HEK293 (cell line): Measurements from ENCODE around the gene SLC38A10.
A peak's percentile ranks its signal among the peaks of the same experiment; 100 is the strongest.

ENCODE experiments used
- GFI1B ChIP-seq: fragments of 450-650 bp; formaldehyde crosslinking; IDR thresholded peaks from 2 replicates; pipeline ENCODE4 v1.5.1; 2016; ENCODE audit warnings: missing biosample characterization, missing genetic modification characterization
- GLI4 ChIP-seq: fragments of 450-650 bp; formaldehyde crosslinking; IDR thresholded peaks from 2 replicates; pipeline ENCODE4 v1.5.1; 2016; ENCODE audit warnings: missing biosample characterization, missing genetic modification characterization
- IKZF3 ChIP-seq: fragments of 450-650 bp; IDR thresholded peaks from 2 replicates; pipeline ENCODE4 v1.5.0; 2018; ENCODE audit warnings: missing biosample characterization, mild to moderate bottlenecking, missing genetic modification characterization, moderate library complexity
- KLF1 ChIP-seq: fragments of 450-650 bp; formaldehyde crosslinking; IDR thresholded peaks from 2 replicates; pipeline ENCODE4 v1.5.1; 2016; ENCODE audit warnings: missing biosample characterization, missing genetic modification characterization
- KLF7 ChIP-seq: fragments of 450-650 bp; formaldehyde crosslinking; IDR thresholded peaks from 2 replicates; pipeline ENCODE4 v1.5.1; 2016; ENCODE audit warnings: missing biosample characterization, missing genetic modification characterization, borderline replicate concordance
- MEIS1 ChIP-seq: sonication (generic); formaldehyde crosslinking; IDR thresholded peaks from 2 replicates; pipeline ENCODE4 v1.8.1; 2022; ENCODE audit warnings: missing genetic modification reagents, mild to moderate bottlenecking, borderline replicate concordance
- SCRT1 ChIP-seq: fragments of 450-650 bp; formaldehyde crosslinking; IDR thresholded peaks from 2 replicates; pipeline ENCODE4 v1.5.1; 2016; ENCODE audit warnings: missing biosample characterization, missing genetic modification characterization, borderline replicate concordance
- TCF7L2 ChIP-seq: IDR thresholded peaks from 2 replicates; pipeline ENCODE4 v1.6.1; 2011; ENCODE audit warnings: low read depth, mild to moderate bottlenecking, inconsistent platforms, low read length, moderate library complexity, borderline replicate concordance
- ZNF10 ChIP-seq: fragments of 450-650 bp; formaldehyde crosslinking; IDR thresholded peaks from 2 replicates; pipeline ENCODE4 v1.5.1; 2017; ENCODE audit warnings: missing biosample characterization, missing genetic modification characterization
- ZNF121 ChIP-seq: fragments of 450-650 bp; formaldehyde crosslinking; IDR thresholded peaks from 2 replicates; pipeline ENCODE4 v1.5.1; 2016; ENCODE audit warnings: missing biosample characterization, missing genetic modification characterization
- ZNF2 ChIP-seq: fragments of 450-650 bp; formaldehyde crosslinking; IDR thresholded peaks from 2 replicates; pipeline ENCODE4 v1.5.1; 2016; ENCODE audit warnings: missing biosample characterization, missing genetic modification characterization
- ZNF24 ChIP-seq: fragments of 450-650 bp; formaldehyde crosslinking; IDR thresholded peaks from 2 replicates; pipeline ENCODE4 v1.5.1; 2016; ENCODE audit warnings: missing biosample characterization, missing genetic modification characterization
- ZNF335 ChIP-seq: fragments of 450-650 bp; formaldehyde crosslinking; conservative IDR thresholded peaks from 2 replicates; pipeline ENCODE4 v1.5.1; 2016; ENCODE audit warnings: missing biosample characterization, missing genetic modification characterization
- ZNF354C ChIP-seq: fragments of 450-650 bp; formaldehyde crosslinking; IDR thresholded peaks from 2 replicates; pipeline ENCODE4 v1.5.1; 2016; ENCODE audit warnings: missing biosample characterization, missing genetic modification characterization, low read depth, borderline replicate concordance
- ZNF514 ChIP-seq: fragments of 450-650 bp; formaldehyde crosslinking; IDR thresholded peaks from 2 replicates; pipeline ENCODE4 v1.5.1; 2016; ENCODE audit warnings: missing biosample characterization, missing genetic modification characterization
- ZNF654 ChIP-seq: fragments of 450-650 bp; formaldehyde crosslinking; IDR thresholded peaks from 2 replicates; pipeline ENCODE4 v1.5.1; 2016; ENCODE audit warnings: low read depth, missing biosample characterization, missing genetic modification characterization
- ZNF747 ChIP-seq: fragments of 450-650 bp; formaldehyde crosslinking; IDR thresholded peaks from 2 replicates; pipeline ENCODE4 v1.5.1; 2016; ENCODE audit warnings: missing biosample characterization, missing genetic modification characterization
- ZNF791 ChIP-seq: fragments of 450-650 bp; formaldehyde crosslinking; IDR thresholded peaks from 2 replicates; pipeline ENCODE4 v1.5.1; 2016; ENCODE audit warnings: missing biosample characterization, missing genetic modification characterization
- TF ChIP-seq, protein P1 (sequence below): fragments of 450-650 bp; formaldehyde crosslinking; IDR thresholded peaks from 2 replicates; pipeline ENCODE4 v1.5.1; 2016; ENCODE audit warnings: missing biosample characterization, missing genetic modification characterization, low read depth
- TF ChIP-seq, protein P2 (sequence below): fragments of 450-650 bp; IDR thresholded peaks from 2 replicates; pipeline ENCODE4 v1.5.1; 2018; ENCODE audit warnings: missing biosample characterization, missing genetic modification characterization
- TF ChIP-seq, protein P3 (sequence below): fragments of 450-650 bp; formaldehyde crosslinking; IDR thresholded peaks from 2 replicates; pipeline ENCODE4 v1.5.1; 2016; ENCODE audit warnings: missing biosample characterization, missing genetic modification characterization
- TF ChIP-seq, protein P4 (sequence below): fragments of 450-650 bp; formaldehyde crosslinking; IDR thresholded peaks from 2 replicates; pipeline ENCODE4 v1.5.1; 2016; ENCODE audit warnings: missing biosample characterization, missing genetic modification characterization
- TF ChIP-seq, protein P5 (sequence below): fragments of 450-650 bp; formaldehyde crosslinking; conservative IDR thresholded peaks from 2 replicates; pipeline ENCODE4 v1.5.1; 2016; ENCODE audit warnings: low read depth, missing biosample characterization, missing genetic modification characterization
- TF ChIP-seq, protein P6 (sequence below): fragments of 450-650 bp; formaldehyde crosslinking; IDR thresholded peaks from 2 replicates; pipeline ENCODE4 v1.5.1; 2017; ENCODE audit warnings: missing biosample characterization, missing genetic modification characterization

Gene SLC38A10

DNA sequence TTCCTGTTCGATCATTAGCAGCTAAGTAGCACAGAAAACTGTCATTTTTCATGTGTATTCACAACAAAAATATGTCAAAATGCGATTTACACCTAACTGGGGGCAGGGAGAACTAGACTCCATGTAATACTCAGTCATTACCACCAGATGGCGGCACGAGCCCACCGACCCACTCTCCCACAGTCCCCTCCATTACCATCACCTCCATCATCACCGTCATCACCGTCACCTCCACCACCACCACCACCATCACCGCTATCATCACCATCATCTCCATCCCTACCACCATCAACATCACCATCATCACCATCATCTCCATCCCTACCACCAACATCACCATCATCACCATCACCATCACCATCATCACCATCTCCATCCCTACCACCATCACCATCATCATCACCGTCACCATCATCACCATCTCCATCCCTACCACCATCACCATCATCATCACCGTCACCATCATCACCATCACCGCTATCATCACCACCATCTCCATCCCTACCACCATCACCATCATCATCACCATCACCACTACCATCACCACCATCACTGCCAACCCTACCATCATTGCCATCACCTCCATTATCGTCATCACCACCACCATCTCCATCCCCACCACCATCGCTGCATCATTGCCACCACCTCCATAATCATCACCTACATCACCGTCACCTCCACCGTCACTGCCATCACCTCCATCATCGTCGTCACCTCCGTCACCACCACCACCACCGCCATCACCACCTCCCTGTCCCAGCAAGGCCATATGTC, 41.6 kb downstream of the SLC38A10 start (continued):
- TF ChIP-seq, protein P1, sequence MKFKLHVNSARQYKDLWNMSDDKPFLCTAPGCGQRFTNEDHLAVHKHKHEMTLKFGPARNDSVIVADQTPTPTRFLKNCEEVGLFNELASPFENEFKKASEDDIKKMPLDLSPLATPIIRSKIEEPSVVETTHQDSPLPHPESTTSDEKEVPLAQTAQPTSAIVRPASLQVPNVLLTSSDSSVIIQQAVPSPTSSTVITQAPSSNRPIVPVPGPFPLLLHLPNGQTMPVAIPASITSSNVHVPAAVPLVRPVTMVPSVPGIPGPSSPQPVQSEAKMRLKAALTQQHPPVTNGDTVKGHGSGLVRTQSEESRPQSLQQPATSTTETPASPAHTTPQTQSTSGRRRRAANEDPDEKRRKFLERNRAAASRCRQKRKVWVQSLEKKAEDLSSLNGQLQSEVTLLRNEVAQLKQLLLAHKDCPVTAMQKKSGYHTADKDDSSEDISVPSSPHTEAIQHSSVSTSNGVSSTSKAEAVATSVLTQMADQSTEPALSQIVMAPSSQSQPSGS (tag by site-specific recombination) = 0 out of 2 replicates have a peak, but pooled peaks have one; percentile 7
- peak; percentile 80 for TF ChIP-seq ZNF121 (tag by site-specific recombination)
- TF ChIP-seq, protein P2, sequence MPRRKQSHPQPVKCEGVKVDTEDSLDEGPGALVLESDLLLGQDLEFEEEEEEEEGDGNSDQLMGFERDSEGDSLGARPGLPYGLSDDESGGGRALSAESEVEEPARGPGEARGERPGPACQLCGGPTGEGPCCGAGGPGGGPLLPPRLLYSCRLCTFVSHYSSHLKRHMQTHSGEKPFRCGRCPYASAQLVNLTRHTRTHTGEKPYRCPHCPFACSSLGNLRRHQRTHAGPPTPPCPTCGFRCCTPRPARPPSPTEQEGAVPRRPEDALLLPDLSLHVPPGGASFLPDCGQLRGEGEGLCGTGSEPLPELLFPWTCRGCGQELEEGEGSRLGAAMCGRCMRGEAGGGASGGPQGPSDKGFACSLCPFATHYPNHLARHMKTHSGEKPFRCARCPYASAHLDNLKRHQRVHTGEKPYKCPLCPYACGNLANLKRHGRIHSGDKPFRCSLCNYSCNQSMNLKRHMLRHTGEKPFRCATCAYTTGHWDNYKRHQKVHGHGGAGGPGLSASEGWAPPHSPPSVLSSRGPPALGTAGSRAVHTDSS = peak; percentile 100
- TF ChIP-seq ZNF354C (tag by site-specific recombination) = peak; percentile 82; the same call in 1 of the 2 replicates
- TF ChIP-seq, protein P3, sequence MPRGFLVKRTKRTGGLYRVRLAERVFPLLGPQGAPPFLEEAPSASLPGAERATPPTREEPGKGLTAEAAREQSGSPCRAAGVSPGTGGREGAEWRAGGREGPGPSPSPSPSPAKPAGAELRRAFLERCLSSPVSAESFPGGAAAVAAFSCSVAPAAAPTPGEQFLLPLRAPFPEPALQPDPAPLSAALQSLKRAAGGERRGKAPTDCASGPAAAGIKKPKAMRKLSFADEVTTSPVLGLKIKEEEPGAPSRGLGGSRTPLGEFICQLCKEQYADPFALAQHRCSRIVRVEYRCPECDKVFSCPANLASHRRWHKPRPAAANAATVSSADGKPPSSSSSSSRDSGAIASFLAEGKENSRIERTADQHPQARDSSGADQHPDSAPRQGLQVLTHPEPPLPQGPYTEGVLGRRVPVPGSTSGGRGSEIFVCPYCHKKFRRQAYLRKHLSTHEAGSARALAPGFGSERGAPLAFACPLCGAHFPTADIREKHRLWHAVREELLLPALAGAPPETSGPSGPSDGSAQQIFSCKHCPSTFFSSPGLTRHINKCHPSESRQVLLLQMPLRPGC (tag by site-specific recombination) = peak; percentile 68; the same call in 1 of the 2 replicates
- TF ChIP-seq, protein P4, sequence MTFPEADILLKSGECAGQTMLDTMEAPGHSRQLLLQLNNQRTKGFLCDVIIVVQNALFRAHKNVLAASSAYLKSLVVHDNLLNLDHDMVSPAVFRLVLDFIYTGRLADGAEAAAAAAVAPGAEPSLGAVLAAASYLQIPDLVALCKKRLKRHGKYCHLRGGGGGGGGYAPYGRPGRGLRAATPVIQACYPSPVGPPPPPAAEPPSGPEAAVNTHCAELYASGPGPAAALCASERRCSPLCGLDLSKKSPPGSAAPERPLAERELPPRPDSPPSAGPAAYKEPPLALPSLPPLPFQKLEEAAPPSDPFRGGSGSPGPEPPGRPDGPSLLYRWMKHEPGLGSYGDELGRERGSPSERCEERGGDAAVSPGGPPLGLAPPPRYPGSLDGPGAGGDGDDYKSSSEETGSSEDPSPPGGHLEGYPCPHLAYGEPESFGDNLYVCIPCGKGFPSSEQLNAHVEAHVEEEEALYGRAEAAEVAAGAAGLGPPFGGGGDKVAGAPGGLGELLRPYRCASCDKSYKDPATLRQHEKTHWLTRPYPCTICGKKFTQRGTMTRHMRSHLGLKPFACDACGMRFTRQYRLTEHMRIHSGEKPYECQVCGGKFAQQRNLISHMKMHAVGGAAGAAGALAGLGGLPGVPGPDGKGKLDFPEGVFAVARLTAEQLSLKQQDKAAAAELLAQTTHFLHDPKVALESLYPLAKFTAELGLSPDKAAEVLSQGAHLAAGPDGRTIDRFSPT (tag by site-specific recombination) = peak; percentile 84; the same call in 1 of the 2 replicates
- TF ChIP-seq ZNF24 (tag by site-specific recombination) = no peak
- TF ChIP-seq, protein P5, sequence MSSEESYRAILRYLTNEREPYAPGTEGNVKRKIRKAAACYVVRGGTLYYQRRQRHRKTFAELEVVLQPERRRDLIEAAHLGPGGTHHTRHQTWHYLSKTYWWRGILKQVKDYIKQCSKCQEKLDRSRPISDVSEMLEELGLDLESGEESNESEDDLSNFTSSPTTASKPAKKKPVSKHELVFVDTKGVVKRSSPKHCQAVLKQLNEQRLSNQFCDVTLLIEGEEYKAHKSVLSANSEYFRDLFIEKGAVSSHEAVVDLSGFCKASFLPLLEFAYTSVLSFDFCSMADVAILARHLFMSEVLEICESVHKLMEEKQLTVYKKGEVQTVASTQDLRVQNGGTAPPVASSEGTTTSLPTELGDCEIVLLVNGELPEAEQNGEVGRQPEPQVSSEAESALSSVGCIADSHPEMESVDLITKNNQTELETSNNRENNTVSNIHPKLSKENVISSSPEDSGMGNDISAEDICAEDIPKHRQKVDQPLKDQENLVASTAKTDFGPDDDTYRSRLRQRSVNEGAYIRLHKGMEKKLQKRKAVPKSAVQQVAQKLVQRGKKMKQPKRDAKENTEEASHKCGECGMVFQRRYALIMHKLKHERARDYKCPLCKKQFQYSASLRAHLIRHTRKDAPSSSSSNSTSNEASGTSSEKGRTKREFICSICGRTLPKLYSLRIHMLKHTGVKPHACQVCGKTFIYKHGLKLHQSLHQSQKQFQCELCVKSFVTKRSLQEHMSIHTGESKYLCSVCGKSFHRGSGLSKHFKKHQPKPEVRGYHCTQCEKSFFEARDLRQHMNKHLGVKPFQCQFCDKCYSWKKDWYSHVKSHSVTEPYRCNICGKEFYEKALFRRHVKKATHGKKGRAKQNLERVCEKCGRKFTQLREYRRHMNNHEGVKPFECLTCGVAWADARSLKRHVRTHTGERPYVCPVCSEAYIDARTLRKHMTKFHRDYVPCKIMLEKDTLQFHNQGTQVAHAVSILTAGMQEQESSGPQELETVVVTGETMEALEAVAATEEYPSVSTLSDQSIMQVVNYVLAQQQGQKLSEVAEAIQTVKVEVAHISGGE (tag by site-specific recombination) = no peak
- 0 out of 2 replicates have a peak, but pooled peaks have one; percentile 30 for TF ChIP-seq ZNF335
- peak; percentile 99 for TF ChIP-seq ZNF2 (tag by site-specific recombination)
- TF ChIP-seq ZNF514 (tag by site-specific recombination) = peak; percentile 78; the same call in 1 of the 2 replicates
- peak; percentile 91 for TF ChIP-seq GLI4 (tag by site-specific recombination)
- TF ChIP-seq ZNF10 (tag by site-specific recombination) = peak; percentile 98; the same call in 1 of the 2 replicates
- TF ChIP-seq, protein P6, sequence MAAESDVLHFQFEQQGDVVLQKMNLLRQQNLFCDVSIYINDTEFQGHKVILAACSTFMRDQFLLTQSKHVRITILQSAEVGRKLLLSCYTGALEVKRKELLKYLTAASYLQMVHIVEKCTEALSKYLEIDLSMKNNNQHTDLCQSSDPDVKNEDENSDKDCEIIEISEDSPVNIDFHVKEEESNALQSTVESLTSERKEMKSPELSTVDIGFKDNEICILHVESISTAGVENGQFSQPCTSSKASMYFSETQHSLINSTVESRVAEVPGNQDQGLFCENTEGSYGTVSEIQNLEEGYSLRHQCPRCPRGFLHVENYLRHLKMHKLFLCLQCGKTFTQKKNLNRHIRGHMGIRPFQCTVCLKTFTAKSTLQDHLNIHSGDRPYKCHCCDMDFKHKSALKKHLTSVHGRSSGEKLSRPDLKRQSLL (tag by site-specific recombination) = peak; percentile 89; the same call in 1 of the 2 replicates
- TF ChIP-seq ZNF747 (tag by site-specific recombination) = 0 out of 2 replicates have a peak, but pooled peaks have one; percentile 70
- peak; percentile 53; the same call in 1 of the 2 replicates for TF ChIP-seq ZNF791 (tag by site-specific recombination)
- TF ChIP-seq IKZF3 (tag by site-specific recombination) = no peak
- TF ChIP-seq GFI1B (tag by site-specific recombination) = no peak
- TF ChIP-seq KLF1 (tag by site-specific recombination) = peak; percentile 36; the same call in 1 of the 2 replicates
- peak; percentile 98 for TF ChIP-seq ZNF654 (tag by site-specific recombination)
- TF ChIP-seq SCRT1 (tag by site-specific recombination) = peak; percentile 64
- peak; percentile 9; the same call in 1 of the 2 replicates for TF ChIP-seq KLF7 (tag by site-specific recombination)
- no peak for TF ChIP-seq MEIS1
- TF ChIP-seq TCF7L2 = no peak
